HEK293 (cell line): ENCODE measurements around the gene LY86.

ENCODE experiments used
- FEZF1 ChIP-seq: fragments of 450-650 bp; formaldehyde crosslinking; IDR thresholded peaks from 2 replicates; pipeline ENCODE4 v1.5.1; 2016; ENCODE audit warnings: missing biosample characterization, missing genetic modification characterization
- TF ChIP-seq, protein P1 (sequence below): fragments of 450-650 bp; formaldehyde crosslinking; IDR thresholded peaks from 2 replicates; pipeline ENCODE4 v1.5.1; 2017; ENCODE audit warnings: missing biosample characterization, missing genetic modification characterization
- TF ChIP-seq, protein P2 (sequence below): fragments of 450-650 bp; formaldehyde crosslinking; IDR thresholded peaks from 2 replicates; pipeline ENCODE4 v1.5.1; 2016; ENCODE audit warnings: missing biosample characterization, missing genetic modification characterization
- TF ChIP-seq, protein P3 (sequence below): fragments of 450-650 bp; formaldehyde crosslinking; IDR thresholded peaks from 2 replicates; pipeline ENCODE4 v1.5.1; 2016; ENCODE audit warnings: missing biosample characterization, missing genetic modification characterization
- TF ChIP-seq, protein P4 (sequence below): fragments of 450-650 bp; formaldehyde crosslinking; IDR thresholded peaks from 2 replicates; pipeline ENCODE4 v1.5.1; 2016; ENCODE audit warnings: missing biosample characterization, missing genetic modification characterization

DNA sequence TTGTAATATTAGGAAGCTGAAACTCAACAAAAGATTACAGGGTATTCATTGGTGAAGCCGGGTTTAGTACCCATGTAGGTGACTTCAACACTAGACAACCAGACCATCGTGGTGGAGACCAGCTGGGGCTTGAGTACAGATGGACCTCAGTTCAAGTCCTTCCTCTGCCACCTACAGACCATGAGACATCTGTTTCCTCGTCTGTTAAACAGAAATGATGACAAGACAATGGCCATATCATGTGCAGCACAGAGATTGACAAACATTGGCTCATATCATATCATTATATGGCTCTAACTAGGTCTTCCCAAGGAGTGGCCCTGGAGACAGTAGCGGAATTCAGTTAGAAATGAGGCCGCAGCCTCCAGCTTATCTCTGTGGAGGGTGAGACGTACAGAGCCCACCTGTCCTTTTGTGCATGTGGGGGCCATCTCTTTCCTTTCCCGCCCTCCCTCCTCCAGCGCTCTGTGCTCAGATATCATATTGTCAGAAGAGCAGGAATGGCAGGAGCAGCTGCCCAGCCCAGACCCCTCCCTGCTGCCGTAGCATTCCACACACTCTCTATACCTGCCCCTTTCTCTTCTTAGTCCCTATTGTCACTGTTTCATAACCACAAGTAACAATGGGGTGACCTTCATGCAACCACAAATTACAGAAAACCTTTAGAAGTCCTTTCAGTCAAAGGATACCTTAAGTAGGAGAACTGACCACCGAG is 75.1 kb downstream of the LY86 start:
- no peak for TF ChIP-seq FEZF1 (tag by site-specific recombination)
- TF ChIP-seq, protein P1, sequence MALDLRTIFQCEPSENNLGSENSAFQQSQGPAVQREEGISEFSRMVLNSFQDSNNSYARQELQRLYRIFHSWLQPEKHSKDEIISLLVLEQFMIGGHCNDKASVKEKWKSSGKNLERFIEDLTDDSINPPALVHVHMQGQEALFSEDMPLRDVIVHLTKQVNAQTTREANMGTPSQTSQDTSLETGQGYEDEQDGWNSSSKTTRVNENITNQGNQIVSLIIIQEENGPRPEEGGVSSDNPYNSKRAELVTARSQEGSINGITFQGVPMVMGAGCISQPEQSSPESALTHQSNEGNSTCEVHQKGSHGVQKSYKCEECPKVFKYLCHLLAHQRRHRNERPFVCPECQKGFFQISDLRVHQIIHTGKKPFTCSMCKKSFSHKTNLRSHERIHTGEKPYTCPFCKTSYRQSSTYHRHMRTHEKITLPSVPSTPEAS = no peak
- TF ChIP-seq, protein P2, sequence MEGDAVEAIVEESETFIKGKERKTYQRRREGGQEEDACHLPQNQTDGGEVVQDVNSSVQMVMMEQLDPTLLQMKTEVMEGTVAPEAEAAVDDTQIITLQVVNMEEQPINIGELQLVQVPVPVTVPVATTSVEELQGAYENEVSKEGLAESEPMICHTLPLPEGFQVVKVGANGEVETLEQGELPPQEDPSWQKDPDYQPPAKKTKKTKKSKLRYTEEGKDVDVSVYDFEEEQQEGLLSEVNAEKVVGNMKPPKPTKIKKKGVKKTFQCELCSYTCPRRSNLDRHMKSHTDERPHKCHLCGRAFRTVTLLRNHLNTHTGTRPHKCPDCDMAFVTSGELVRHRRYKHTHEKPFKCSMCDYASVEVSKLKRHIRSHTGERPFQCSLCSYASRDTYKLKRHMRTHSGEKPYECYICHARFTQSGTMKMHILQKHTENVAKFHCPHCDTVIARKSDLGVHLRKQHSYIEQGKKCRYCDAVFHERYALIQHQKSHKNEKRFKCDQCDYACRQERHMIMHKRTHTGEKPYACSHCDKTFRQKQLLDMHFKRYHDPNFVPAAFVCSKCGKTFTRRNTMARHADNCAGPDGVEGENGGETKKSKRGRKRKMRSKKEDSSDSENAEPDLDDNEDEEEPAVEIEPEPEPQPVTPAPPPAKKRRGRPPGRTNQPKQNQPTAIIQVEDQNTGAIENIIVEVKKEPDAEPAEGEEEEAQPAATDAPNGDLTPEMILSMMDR = no peak
- TF ChIP-seq, protein P3, sequence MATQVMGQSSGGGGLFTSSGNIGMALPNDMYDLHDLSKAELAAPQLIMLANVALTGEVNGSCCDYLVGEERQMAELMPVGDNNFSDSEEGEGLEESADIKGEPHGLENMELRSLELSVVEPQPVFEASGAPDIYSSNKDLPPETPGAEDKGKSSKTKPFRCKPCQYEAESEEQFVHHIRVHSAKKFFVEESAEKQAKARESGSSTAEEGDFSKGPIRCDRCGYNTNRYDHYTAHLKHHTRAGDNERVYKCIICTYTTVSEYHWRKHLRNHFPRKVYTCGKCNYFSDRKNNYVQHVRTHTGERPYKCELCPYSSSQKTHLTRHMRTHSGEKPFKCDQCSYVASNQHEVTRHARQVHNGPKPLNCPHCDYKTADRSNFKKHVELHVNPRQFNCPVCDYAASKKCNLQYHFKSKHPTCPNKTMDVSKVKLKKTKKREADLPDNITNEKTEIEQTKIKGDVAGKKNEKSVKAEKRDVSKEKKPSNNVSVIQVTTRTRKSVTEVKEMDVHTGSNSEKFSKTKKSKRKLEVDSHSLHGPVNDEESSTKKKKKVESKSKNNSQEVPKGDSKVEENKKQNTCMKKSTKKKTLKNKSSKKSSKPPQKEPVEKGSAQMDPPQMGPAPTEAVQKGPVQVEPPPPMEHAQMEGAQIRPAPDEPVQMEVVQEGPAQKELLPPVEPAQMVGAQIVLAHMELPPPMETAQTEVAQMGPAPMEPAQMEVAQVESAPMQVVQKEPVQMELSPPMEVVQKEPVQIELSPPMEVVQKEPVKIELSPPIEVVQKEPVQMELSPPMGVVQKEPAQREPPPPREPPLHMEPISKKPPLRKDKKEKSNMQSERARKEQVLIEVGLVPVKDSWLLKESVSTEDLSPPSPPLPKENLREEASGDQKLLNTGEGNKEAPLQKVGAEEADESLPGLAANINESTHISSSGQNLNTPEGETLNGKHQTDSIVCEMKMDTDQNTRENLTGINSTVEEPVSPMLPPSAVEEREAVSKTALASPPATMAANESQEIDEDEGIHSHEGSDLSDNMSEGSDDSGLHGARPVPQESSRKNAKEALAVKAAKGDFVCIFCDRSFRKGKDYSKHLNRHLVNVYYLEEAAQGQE (tag by site-specific recombination) = no peak
- TF ChIP-seq, protein P4, sequence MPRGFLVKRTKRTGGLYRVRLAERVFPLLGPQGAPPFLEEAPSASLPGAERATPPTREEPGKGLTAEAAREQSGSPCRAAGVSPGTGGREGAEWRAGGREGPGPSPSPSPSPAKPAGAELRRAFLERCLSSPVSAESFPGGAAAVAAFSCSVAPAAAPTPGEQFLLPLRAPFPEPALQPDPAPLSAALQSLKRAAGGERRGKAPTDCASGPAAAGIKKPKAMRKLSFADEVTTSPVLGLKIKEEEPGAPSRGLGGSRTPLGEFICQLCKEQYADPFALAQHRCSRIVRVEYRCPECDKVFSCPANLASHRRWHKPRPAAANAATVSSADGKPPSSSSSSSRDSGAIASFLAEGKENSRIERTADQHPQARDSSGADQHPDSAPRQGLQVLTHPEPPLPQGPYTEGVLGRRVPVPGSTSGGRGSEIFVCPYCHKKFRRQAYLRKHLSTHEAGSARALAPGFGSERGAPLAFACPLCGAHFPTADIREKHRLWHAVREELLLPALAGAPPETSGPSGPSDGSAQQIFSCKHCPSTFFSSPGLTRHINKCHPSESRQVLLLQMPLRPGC (tag by site-specific recombination) = no peak
